ENCODE results near the gene GIT2.

- no peak for TF ChIP-seq POLR2A (IDR thresholded peaks at IDR 0.05)
- no peak for TF ChIP-seq CTCF (IDR thresholded peaks at IDR 0.05)
These were observed 33.8 kb downstream of the GIT2 start for GRCh38 chr12:109962398-109962797.

All from transverse colon (tissue), 3 donors.